Lower lobe of right lung (tissue), 2 donors: ENCODE measurements around the gene SMG5. TPM values are rescaled to one million over a fixed set of nuclear protein-coding genes. Genes with fewer than 3 reads are reported as not detected.

ENCODE experiments used
- ATAC-seq, 2 donors: fragments of 200-7000 bp; cut with Tn5 transposase; one replicate each; pipeline ENCODE4 v1.9.1; 2020 to 2022; ENCODE audit warnings: mild to moderate bottlenecking in 2 of 2, moderate library complexity in 2 of 2
- DNase-seq: peaks from one replicate; pipeline ENCODE4 v3.0.0-alpha.2; 2020
- H3K27ac ChIP-seq: fragments of 200-600 bp; one replicate; pipeline ENCODE4 v1.8.0; 2022
- H3K27me3 ChIP-seq: fragments of 200-600 bp; one replicate; pipeline ENCODE4 v1.8.0; 2022; ENCODE audit warnings: low read depth
- H3K36me3 ChIP-seq: fragments of 200-600 bp; one replicate; pipeline ENCODE4 v1.8.0; 2022; ENCODE audit warnings: mild to moderate bottlenecking
- H3K4me1 ChIP-seq: fragments of 200-600 bp; one replicate; pipeline ENCODE4 v1.8.0; 2022
- H3K4me3 ChIP-seq: fragments of 200-600 bp; one replicate; pipeline ENCODE4 v1.8.0; 2022; ENCODE audit warnings: mild to moderate bottlenecking
- H3K9me3 ChIP-seq: fragments of 200-600 bp; one replicate; pipeline ENCODE4 v1.8.0; 2022
- intact Hi-C: fragments of 100-400 bp; cut with DNase I; formaldehyde crosslinking; loops from one replicate; pipeline ENCODE4 v1.11.0; 2022
- total RNA-seq: library from RNA; stranded (reverse); fragmentation: NEBNext Ultra II Directional; extraction: Animal tissue kit (Norgen Biotek cat#: 25700); gene quantifications from one replicate; pipeline ENCODE4 v1.2.1, GENCODE V29; 2021
- TF ChIP-seq, protein P1 (sequence below): fragments of 200-600 bp; IDR thresholded peaks from one replicate; pipeline ENCODE4 v1.8.0; 2022; ENCODE audit warnings: antibody characterized with exemption, mild to moderate bottlenecking
- donor health status: DM: no; HTN: yes; CAD: no; lungs with severe emphysema.

The SMG5 gene
- total RNA-seq, 1 donor from 2014 or later: 68.9 TPM

DNA sequence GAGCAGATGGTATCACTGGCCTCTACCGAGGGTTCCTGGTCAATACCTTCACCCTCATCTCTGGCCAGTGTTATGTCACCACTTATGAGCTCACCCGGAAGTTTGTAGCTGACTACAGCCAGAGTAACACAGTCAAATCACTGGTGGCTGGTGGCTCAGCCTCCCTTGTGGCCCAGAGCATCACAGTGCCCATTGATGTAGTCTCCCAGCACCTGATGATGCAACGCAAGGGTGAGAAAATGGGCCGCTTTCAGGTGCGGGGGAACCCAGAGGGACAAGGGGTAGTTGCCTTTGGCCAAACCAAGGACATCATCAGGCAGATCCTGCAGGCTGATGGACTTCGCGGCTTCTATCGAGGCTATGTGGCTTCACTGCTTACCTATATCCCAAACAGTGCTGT is 82.6 kb downstream of the SMG5 start:
- DNase-seq (no peak), ATAC-seq (no peak)
- H3K9me3 ChIP-seq: no peaks in the 10 kb centered on the region
- H3K36me3 ChIP-seq: peaks cover 61% of the 10 kb centered on the region
- no peak overlapping the region for H3K27ac ChIP-seq
- H3K4me1 ChIP-seq: peaks cover 37% of the 10 kb centered on the region
- H3K4me3 ChIP-seq: no peak overlapping the region
- no peaks in the 10 kb centered on the region for H3K27me3 ChIP-seq
- intact Hi-C loops: no loop called here
- TF ChIP-seq, protein P1, sequence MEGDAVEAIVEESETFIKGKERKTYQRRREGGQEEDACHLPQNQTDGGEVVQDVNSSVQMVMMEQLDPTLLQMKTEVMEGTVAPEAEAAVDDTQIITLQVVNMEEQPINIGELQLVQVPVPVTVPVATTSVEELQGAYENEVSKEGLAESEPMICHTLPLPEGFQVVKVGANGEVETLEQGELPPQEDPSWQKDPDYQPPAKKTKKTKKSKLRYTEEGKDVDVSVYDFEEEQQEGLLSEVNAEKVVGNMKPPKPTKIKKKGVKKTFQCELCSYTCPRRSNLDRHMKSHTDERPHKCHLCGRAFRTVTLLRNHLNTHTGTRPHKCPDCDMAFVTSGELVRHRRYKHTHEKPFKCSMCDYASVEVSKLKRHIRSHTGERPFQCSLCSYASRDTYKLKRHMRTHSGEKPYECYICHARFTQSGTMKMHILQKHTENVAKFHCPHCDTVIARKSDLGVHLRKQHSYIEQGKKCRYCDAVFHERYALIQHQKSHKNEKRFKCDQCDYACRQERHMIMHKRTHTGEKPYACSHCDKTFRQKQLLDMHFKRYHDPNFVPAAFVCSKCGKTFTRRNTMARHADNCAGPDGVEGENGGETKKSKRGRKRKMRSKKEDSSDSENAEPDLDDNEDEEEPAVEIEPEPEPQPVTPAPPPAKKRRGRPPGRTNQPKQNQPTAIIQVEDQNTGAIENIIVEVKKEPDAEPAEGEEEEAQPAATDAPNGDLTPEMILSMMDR: no peak

Other genes with a start within 250 kb of the SMG5 start
- 32.5 TPM for gene UBQLN4, start 229.0 kb downstream of the SMG5 start, total RNA-seq
- gene LAMTOR2, start 228.0 kb downstream of the SMG5 start, total RNA-seq: 66.5 TPM
- gene RAB25, start 221.7 kb downstream of the SMG5 start, total RNA-seq: 58.0 TPM
- gene MEX3A, start 200.4 kb downstream of the SMG5 start, total RNA-seq: 0.74 TPM
- gene LMNA, start 168.1 kb downstream of the SMG5 start, total RNA-seq: 235 TPM
- 28.9 TPM for gene SEMA4A, start 129.2 kb downstream of the SMG5 start, total RNA-seq
- 17.7 TPM for gene SLC25A44, start 88.7 kb downstream of the SMG5 start, total RNA-seq
- 45.3 TPM for gene PMF1, start 69.8 kb downstream of the SMG5 start, total RNA-seq
- gene BGLAP, start 40.6 kb downstream of the SMG5 start, total RNA-seq: 4.8 TPM
- 2.3 TPM for gene PAQR6, start 34.8 kb downstream of the SMG5 start, total RNA-seq
- gene TMEM79, start 1.5 kb upstream of the SMG5 start, total RNA-seq: 4.8 TPM
- gene GLMP, start 12.9 kb upstream of the SMG5 start, total RNA-seq: 53.7 TPM
- not detected for gene VHLL, start 16.5 kb upstream of the SMG5 start, total RNA-seq
- 117 TPM for gene CCT3, start 55.5 kb upstream of the SMG5 start, total RNA-seq
- not detected for gene TSACC, start 55.7 kb upstream of the SMG5 start, total RNA-seq
- gene RHBG, start 86.4 kb upstream of the SMG5 start, total RNA-seq: not detected
- gene MEF2D, start 217.9 kb upstream of the SMG5 start, total RNA-seq: 51.0 TPM